GM18861 (cell line): ENCODE data around the gene RTL10.
"Not testable (repeated sequence)": the region's sequence is repeated elsewhere in the genome, so short reads cannot be mapped to it uniquely, and the experiment has no call there.

Experiments
- ATAC-seq: cut with Tn5 transposase; IDR thresholded peaks from one replicate; pipeline ENCODE4 v1.9.1; 2021; ENCODE audit not compliant: unreplicated experiment

RTL10 gene

DNA sequence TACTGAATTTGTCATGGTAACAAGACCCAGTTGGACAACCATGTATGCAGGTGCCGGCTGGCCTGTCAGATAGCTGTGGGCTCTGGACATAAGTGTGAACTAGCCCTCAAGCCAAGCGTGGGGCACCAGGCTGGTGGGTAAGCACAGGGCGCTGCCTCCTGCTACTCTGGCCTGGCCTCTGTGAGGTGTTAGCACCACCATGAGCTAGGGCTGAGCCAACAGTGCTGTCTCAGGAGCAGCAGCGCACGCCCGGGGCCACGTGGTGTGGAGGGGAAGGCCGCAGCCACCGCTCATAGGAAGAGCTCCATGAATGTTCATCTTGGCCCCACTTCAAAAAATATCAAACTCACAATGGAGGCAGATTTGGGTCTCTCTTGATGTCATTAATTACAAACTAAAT, 35.3 kb upstream of the RTL10 start:
- no peak for ATAC-seq

GRCh38 chr22:19888131-19888746, 33.6 kb upstream of the RTL10 start:
- no peak for ATAC-seq

- ATAC-seq: no peak
These were observed 32.7 kb upstream of the RTL10 start for GRCh38 chr22:19887256-19887985.

GRCh38 chr22:19886605-19887255, 32.1 kb upstream of the RTL10 start:
- no peak for ATAC-seq

GRCh38 chr22:19885841-19886592, 31.3 kb upstream of the RTL10 start:
- no peak for ATAC-seq

DNA sequence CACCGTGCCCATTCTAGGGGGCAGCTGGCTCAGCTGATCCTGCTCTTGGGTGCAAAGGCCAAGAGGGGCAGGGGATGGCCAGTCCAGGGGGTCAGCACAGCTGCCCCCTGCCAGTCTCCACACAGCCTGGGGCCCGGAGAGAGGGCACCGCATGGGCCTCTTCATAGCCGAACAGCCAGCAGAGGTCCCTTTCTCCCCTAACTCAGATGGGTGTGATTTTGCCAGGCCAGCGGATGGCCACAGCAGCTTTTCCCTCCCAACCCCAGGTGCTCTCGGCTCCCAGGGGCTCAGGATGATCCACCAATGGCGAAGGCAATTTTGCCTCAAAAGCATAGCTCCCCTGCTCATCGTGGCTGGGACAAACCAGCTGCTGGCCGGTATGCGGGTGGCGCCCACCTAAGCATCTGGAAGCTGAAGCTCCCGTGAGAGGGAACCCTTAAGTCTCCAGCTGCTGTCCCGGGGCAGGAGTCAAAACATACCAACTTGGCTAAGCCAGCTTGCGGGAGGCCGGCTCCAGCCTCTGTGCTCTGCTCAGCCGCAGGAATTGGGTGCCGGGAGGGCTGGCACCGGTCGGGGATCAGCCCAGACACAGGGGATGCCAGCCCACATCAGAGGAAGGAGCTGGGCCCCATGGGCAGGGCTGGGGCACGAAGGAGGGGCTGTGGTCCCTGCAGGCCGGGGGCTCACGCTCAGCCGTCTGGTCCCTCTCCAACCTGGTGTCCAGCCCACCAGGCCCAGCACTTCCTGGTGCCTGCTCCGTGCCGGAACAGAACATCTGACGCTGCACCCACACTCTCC, 30.5 kb upstream of the RTL10 start:
- no peak for ATAC-seq

DNA sequence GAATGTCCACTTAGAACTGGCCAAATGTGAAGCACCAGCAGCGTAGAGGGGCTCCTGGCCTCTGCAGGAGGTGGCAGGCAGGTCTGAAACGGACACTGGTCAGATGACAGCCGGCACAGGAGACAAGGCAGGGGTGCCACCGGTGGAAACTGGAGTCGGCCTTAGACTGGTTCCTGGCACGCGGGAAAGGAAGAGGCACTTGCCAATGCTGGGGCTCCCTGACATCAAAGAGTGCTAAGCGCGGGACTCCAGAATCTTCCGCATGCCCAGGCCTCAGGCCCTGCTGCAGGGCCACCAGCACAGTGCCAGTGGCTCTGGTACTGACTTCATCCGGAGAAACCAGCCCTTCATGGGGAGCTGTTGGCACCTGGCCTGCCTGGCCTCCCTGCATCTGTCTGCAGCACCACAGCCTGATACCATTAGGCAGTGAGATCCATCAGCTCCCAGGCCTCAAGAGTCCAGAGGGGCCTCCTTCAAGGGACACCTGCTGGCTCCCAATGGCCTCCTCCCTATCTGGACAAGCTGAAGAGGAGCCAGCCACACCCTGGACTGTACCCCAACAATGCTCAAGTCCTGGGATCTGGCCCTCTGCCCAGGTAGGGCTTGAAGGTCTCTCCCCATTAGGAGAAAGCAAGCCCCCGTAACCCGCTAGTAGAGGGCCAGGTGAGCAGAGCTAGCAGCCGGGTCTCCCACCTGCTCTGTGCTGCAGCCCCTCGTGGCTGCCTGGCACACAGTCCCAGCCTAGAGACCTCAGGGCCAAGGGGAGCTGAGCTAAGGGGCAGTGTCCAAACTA, 29.7 kb upstream of the RTL10 start:
- ATAC-seq: no peak

- not testable (repeated sequence) for ATAC-seq
These were observed 28.8 kb upstream of the RTL10 start for GRCh38 chr22:19883446-19883845.

GRCh38 chr22:19882446-19883381, 28.0 kb upstream of the RTL10 start:
- ATAC-seq: no peak

DNA sequence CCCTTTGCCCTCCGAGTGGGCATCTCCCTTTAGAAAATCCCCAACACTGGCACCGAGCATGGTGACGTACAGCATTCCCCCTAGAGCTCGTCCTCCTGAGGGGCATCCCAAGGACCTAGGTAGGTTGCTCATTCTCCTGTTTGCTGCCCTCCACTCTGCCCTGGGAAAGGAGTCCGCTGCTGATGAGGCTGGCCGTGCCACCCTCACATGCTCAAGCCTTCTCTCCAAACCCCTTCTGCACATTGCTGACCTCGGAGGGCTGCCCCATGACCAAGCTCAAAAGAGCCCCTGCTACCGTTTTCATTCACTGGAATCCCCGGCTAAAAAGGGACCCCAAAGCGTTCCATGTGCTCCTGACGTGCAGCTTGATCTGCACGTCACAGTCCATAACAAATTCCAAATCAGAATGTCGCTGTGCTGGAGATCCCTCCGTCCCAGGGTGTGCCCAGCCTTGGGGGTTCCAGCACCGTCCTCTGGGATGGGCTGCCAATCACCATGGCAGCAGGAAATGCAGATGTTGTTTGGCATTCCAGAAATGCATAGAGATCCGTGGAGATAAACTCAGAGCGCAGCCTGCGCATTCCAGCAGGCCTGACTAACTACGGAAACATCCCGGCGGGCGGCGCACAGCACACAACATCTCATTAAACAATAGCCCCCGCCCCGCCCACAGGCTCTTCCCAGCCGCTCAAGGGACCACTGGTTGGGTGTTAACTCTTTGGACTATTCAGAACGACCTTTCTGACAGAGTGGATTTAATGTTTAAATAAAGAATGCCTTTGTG, 26.3 kb upstream of the RTL10 start:
- no peak for ATAC-seq

GRCh38 chr22:19879992-19880785, 25.5 kb upstream of the RTL10 start:
- no peak for ATAC-seq

DNA sequence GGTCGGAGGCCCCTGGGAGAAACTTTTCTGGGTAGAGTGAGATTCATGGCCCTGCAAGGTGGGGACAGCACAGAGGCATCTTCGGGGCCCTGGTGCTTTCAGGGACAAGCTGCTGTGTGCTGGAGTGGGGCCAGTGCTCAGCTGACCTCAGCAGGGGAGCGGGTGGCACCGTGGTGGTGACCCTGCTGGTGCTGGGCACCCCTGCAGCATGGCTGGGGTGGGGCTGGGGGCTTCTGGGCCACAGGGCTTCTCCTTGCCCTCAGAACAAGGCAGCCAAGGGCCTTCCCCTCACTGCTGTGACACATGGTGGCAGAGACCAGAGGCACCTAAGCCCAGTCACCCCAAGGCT, 24.9 kb upstream of the RTL10 start:
- no peak for ATAC-seq

DNA sequence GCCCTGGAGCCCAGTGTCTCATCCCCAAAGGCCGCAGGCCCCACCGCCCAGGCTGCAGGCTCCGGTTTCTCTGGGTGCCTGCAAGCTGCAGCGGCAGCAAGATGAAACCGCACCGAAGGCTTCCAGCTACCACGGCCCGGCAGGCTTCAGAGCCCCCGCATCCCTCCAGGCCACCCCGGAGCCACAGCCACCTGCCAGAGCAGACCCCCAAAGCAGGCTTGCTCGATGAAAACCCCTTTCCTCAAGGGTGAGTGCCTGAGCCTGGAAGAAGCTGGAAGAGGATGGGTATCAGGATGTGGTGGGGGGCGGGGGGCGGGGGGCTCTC, 24.5 kb upstream of the RTL10 start:
- ATAC-seq: no peak

- ATAC-seq: no peak
These were observed 24.0 kb upstream of the RTL10 start for GRCh38 chr22:19878461-19879245.

DNA sequence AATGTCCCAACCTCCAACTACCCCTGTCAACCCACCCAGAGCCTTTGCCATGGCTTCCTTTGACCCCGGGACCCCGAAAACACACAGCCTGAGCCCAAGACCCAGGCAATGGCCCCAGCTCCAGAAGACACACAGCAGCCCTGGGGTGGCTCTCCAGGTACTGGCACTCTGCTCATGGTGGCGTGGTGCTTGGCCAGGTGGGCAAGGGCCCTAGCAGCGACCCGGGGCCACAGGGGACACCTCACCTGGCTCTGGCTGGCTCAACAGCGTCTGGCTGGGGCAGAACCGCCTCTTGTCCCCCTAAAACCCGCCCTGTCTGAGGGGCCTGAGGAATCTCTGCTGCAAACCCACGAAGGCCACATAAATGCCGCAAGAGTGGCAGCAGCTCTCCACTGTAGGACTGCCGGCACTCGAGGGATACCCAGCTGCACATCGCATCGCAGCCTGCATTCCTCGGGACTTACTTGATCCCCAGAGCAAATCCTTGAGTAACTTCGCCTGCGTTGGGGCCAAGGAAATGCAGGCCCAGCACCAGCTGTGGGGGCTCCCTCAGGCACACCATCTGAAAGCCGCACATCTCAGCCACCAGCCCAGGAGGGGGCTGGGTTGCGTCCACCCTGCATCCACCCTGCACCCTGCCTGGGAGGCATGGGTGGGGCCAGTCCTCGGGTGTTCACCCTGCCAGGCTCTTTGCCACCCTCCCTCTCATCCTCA, 23.1 kb upstream of the RTL10 start:
- no peak for ATAC-seq

GRCh38 chr22:19876941-19877625, 22.4 kb upstream of the RTL10 start:
- ATAC-seq: no peak
